A673 (cell line): Measurements from ENCODE around the gene NAA35. TPM values are rescaled to one million over a fixed set of nuclear protein-coding genes. Genes with fewer than 3 reads are reported as not detected.

Experiments used
- BruUV-seq: library from RNA; stranded (reverse); fragments of 400-500 nt; replicated peaks from 2 replicates; lab custom pipeline; 2021; lab: Mats Ljungman, UMichigan
- CTCF ChIA-PET: fragments of 300-600 bp; sonication (Branson Sonifier 250); formaldehyde crosslinking; loops from one replicate; lab custom pipeline; 2022; ENCODE audit warnings: antibody characterized with exemption; lab: Charles Lee
- POLR2A ChIA-PET: fragments of 300-600 bp; sonication (Branson Sonifier 250); formaldehyde crosslinking; loops from one replicate; lab custom pipeline; 2022; ENCODE audit warnings: antibody characterized with exemption; ENCODE audit not compliant: low non-redundant PET; lab: Charles Lee
- DNase-seq: peaks from one replicate; pipeline ENCODE4 v3.0.0-alpha.2; 2015; ENCODE audit warnings: low spot score
- H3K27ac ChIP-seq: fragments of 200-600 bp; sonication (generic); 2 replicates; pipeline ENCODE4 v1.5.1; 2016; ENCODE audit warnings: mixed run types, low read depth, mild to moderate bottlenecking, mixed read lengths, antibody characterized with exemption, low read length; ENCODE audit not compliant: poor library complexity, severe bottlenecking
- H3K27me3 ChIP-seq: fragments of 200-600 bp; sonication (generic); replicated peaks from 2 replicates; pipeline ENCODE4 v1.6.1; 2017; ENCODE audit warnings: mixed run types, low read depth, mild to moderate bottlenecking, mixed read lengths, antibody characterized with exemption, low read length; ENCODE audit not compliant: insufficient read depth, poor library complexity
- H3K36me3 ChIP-seq: fragments of 200-600 bp; sonication (generic); 2 replicates; pipeline ENCODE4 v1.6.1; 2016; ENCODE audit warnings: mixed run types, mild to moderate bottlenecking, mixed read lengths, antibody characterized with exemption, low read length; ENCODE audit not compliant: insufficient read depth, poor library complexity, severe bottlenecking
- H3K4me1 ChIP-seq: fragments of 200-600 bp; sonication (generic); 2 replicates; pipeline ENCODE4 v1.6.1; 2017; ENCODE audit warnings: mixed run types, mild to moderate bottlenecking, mixed read lengths, antibody characterized with exemption, low read length; ENCODE audit not compliant: insufficient read depth, poor library complexity, severe bottlenecking
- H3K4me3 ChIP-seq: fragments of 200-600 bp; sonication (generic); 2 replicates; pipeline ENCODE4 v1.5.1; 2016; ENCODE audit warnings: low read depth, mixed run types, mild to moderate bottlenecking, mixed read lengths, low read length; ENCODE audit not compliant: poor library complexity, severe bottlenecking
- H3K9me3 ChIP-seq: fragments of 200-600 bp; sonication (generic); 2 replicates; pipeline ENCODE4 v1.6.1; 2016; ENCODE audit warnings: mixed run types, low read depth, mild to moderate bottlenecking, mixed read lengths, antibody characterized with exemption, low read length; ENCODE audit not compliant: poor library complexity, severe bottlenecking
- EZH2 ChIP-seq: fragments of 200-600 bp; sonication (generic); IDR thresholded peaks from 2 replicates; pipeline ENCODE4 v1.6.1; 2017; ENCODE audit warnings: borderline replicate concordance, low read depth, mild to moderate bottlenecking, mixed read lengths, antibody characterized with exemption, low read length; ENCODE audit not compliant: poor library complexity, severe bottlenecking
- intact Hi-C: fragments of 100-400 bp; cut with micrococcal nuclease; formaldehyde crosslinking; loops from one replicate; pipeline ENCODE4 v1.10.0; 2022; ENCODE audit not compliant: unreplicated experiment
- total RNA-seq: library from RNA; stranded (reverse); gene quantifications from 2 replicates; pipeline ENCODE4 v1.2.3, GENCODE V29; 2021
- TF ChIP-seq, protein P1 (sequence below): fragments of 300-800, 200-600 bp; sonication (generic); conservative IDR thresholded peaks from 2 replicates; pipeline ENCODE4 v1.5.1; 2017; ENCODE audit warnings: low read depth, mild to moderate bottlenecking, antibody characterized with exemption, low read length, moderate library complexity, mixed read lengths

The NAA35 gene
- total RNA-seq, 1 experiment from 2014 or later = 28.4 TPM

DNA sequence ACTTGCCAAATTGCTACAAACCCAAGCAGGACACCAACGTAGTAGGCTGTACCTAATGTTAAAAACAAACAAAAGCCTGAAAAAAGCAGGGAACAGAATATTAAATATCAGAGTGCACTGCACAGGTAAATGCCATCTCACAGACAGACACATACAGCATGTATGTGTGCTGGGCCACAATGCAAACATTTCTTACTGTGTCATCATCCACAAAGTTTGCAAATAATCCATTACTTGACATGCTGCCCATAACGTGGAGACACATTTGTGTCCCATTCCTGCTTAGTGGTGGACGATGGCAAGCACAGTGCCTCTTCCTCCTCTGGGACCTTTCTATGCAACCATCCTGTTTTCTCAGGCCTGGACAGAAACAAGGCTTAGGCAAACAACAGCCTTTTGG is 113.7 kb downstream of the NAA35 start:
- CTCF ChIA-PET = no interaction called here
- BruUV-seq = no TSS peak
- no peak for TF ChIP-seq EZH2
- TF ChIP-seq, protein P1, sequence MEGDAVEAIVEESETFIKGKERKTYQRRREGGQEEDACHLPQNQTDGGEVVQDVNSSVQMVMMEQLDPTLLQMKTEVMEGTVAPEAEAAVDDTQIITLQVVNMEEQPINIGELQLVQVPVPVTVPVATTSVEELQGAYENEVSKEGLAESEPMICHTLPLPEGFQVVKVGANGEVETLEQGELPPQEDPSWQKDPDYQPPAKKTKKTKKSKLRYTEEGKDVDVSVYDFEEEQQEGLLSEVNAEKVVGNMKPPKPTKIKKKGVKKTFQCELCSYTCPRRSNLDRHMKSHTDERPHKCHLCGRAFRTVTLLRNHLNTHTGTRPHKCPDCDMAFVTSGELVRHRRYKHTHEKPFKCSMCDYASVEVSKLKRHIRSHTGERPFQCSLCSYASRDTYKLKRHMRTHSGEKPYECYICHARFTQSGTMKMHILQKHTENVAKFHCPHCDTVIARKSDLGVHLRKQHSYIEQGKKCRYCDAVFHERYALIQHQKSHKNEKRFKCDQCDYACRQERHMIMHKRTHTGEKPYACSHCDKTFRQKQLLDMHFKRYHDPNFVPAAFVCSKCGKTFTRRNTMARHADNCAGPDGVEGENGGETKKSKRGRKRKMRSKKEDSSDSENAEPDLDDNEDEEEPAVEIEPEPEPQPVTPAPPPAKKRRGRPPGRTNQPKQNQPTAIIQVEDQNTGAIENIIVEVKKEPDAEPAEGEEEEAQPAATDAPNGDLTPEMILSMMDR = no peak

DNA sequence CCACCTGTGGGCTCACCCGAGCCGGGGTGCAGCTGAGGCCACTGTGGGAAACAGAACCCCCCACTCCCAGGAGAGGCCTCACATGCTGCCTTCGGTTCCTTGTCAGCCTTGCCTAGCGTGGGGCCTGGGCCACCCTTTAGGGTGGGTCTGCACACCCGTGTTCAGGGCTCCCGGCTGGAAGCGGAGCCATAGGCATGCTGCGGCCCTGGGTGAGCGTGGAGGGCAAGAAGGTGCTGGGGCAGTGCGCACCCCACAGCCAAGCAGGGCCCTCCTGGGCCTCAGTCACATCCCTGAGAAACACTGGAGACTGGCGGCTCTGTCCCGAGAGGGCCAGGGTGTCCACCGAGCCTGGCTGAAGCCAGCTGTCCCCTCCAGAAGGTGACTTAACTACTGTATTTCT is 116.5 kb downstream of the NAA35 start:
- H3K9me3 ChIP-seq = no peaks in the 10 kb centered on the region
- no peak for DNase-seq
- no peaks in the 10 kb centered on the region for H3K4me1 ChIP-seq
- intact Hi-C loops = no loop called here
- CTCF ChIA-PET = no interaction called here
- H3K4me3 ChIP-seq = no peak overlapping the region
- no peaks in the 10 kb centered on the region for H3K27me3 ChIP-seq
- POLR2A ChIA-PET = no interaction called here
- H3K36me3 ChIP-seq = no peaks in the 10 kb centered on the region
- TF ChIP-seq, protein P1 = no peak
- TF ChIP-seq EZH2 = no peak
- H3K27ac ChIP-seq = no peak overlapping the region
- no TSS peak for BruUV-seq

More for the DNA sequence above, 113.7 kb downstream of the NAA35 start:
- Histone ChIP-seq H3K36me3 (no peaks in the 10 kb centered on the region), H3K27ac (no peak overlapping the region), H3K9me3 (no peaks in the 10 kb centered on the region), H3K4me1 (no peaks in the 10 kb centered on the region), H3K4me3 (no peak overlapping the region), H3K27me3 (no peaks in the 10 kb centered on the region)
- intact Hi-C loops = no loop called here
- POLR2A ChIA-PET = no interaction called here
- DNase-seq = no peak

DNA sequence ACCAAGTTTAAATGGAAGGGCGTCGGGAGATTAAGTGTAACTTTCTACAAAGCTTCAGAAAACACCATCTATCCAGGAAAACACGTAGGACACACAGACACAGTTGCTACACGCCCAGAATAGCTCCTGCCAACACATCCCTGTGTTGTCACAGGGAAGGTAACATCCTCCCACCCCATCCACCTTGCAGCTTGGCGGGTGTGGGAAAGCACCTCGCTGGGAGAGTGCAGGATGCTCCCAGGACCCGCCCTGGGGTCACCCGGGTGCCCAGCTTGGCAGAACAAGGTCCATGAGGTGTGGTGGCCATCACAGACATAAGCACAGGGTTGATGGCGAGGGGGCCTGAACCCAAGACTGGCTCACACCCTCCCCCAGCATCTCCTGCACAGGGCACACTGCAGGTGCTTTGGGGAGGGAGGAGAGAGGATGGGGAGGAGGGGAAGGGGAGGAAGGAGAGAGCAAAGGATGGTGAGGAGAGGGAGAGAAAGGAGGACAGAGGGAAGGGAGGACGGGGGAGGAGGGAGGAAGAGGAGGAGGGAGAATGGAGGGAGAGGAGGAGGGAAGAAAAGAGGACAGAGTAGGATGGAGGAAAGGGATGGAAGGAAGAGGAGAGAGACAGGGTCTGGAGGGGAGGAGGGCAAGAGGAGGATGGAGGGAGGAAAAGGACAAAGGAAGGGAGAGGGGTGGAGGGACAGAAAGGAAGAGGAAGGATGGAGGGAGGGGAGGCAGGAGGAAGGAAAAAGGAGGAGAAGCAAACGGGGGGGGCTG is 121.2 kb downstream of the NAA35 start:
- Histone ChIP-seq H3K27me3 (no peaks in the 10 kb centered on the region), H3K4me1 (no peaks in the 10 kb centered on the region), H3K9me3 (no peaks in the 10 kb centered on the region), H3K36me3 (peaks cover under 1% of the 10 kb centered on the region), H3K4me3 (no peak overlapping the region), H3K27ac (no peak overlapping the region)
- ChIA-PET CTCF (interaction anchor here (0.6 kb wide), 1 partner anchor 115 kb away, joined by 3 read pairs; no protein-coding TSS in a partner anchor), POLR2A (no interaction called here)
- no TSS peak for BruUV-seq
- intact Hi-C loops = no loop called here
- DNase-seq = no peak
- TF ChIP-seq, protein P1 = no peak
- TF ChIP-seq EZH2 = no peak
